ENCODE measurements around the gene SPSB3.

- TF ChIP-seq CHCHD3 (CRISPR knock-in tag; IDR thresholded peaks at IDR 0.05) (no peak), MTA1 (IDR thresholded peaks at IDR 0.05; ENCODE audit: borderline replicate concordance) (no peak), PCBP2 (IDR thresholded peaks at IDR 0.05; ENCODE audit: low read depth, low read length, poor library complexity, severe bottlenecking) (no peak), ETV1 (tag; conservative IDR thresholded peaks at IDR 0.05; ENCODE audit: low read depth) (no peak)
Measured at GRCh38 chr16:1763521-1764511, 18.6 kb downstream of the SPSB3 start.

Measured in K562 (cell line).